ENCODE results near the gene QRFPR.
"Not testable (repeated sequence)": the region's sequence is repeated elsewhere in the genome, so short reads cannot be mapped to it uniquely, and the experiment has no call there.

GRCh38 chr4:121313430-121313829 is 67.4 kb downstream of the QRFPR start:
- not testable (repeated sequence) for TF ChIP-seq POLR2A (IDR thresholded peaks at IDR 0.05; ENCODE audit: low read depth, low read length); CTCF (conservative IDR thresholded peaks at IDR 0.05; ENCODE audit: low read depth, low read length); RFX5 (IDR thresholded peaks at IDR 0.05; ENCODE audit: low read depth, low read length); USF2 (IDR thresholded peaks at IDR 0.05; ENCODE audit: low read depth, low read length); RAD21 (IDR thresholded peaks at IDR 0.05; ENCODE audit: low read length); NFE2L2 (IDR thresholded peaks at IDR 0.05; ENCODE audit: low read depth, low read length); BHLHE40 (IDR thresholded peaks at IDR 0.05; ENCODE audit: low read depth, low read length)

Measured in IMR-90 (cell line).